Measurements from ENCODE around the gene RASGRP1.

Gene RASGRP1

DNA sequence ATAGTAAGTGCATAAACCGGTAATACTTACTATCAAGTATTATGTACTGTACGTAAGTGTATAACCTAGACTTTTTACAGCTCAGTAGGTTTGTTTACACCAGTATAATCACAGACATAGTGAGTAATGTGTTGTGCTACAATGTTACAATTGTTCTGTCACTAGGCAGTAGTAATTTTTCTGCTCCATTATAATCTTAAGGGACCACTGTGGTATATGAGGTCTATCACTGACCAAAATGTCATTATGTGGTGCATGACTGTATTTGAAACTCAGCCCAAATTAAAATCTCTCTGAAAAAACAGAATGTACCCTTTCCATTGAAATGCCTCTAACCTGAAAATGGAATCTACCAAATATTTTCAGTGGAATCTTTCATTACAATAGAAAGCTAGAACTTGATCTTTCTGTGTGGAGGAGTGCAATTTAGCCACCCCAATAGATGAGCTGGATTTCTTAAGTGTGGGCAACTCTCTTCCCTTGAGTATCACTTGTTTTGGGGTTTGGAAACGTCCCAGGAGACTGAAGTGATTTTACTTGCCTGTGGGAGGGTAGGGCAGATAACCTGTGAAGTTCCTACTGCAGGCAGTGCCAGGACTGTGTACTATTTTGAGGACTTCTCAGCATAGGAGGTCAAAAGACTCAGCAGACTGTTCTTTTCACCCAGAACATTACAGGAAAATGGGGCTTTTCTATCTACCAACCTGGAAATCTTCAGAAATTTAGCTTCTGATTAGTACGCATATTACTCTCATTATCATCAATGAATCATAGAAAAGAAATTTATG, 59.7 kb downstream of the RASGRP1 start:
- DNase-seq, result no peak

DNA sequence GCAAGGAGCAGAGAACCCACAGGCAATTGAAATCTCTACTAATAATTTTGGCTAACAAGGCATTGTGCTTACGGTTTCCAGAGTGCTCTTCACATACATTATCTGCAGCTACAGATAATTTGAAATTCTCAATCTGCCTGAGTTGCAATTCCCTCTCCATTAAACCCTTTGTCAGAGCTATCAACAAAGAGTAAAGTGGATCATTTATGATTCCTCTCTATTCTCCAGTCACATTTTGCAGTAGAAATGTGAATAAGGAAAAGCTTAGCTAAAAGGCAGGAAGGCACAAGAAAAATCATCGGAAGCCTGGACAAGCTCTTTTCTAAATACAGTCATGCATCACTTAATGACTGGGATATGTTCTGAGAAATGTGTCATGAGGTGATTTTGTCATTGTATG, 61.1 kb downstream of the RASGRP1 start:
- no peak for DNase-seq

DNA sequence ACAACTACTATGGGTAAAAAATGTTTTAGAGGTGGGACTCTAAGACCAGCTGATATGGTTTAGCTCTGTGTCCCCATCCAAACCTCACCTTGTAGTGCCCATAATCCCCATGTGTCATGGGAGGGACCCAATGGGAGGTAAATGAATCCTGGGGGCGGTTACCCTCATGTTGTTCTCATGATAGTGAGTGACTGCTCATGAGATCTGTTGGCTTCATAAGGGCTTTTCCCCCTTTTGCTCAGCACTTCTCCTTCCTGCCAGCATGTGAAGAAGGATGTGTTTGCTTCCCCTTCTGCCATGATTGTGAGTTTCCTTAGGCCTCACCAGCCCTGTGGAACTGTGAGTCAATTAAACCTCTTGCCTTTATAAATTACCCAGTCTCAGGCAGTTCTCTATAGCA, 65.0 kb downstream of the RASGRP1 start:
- DNase-seq, result no peak

DNA sequence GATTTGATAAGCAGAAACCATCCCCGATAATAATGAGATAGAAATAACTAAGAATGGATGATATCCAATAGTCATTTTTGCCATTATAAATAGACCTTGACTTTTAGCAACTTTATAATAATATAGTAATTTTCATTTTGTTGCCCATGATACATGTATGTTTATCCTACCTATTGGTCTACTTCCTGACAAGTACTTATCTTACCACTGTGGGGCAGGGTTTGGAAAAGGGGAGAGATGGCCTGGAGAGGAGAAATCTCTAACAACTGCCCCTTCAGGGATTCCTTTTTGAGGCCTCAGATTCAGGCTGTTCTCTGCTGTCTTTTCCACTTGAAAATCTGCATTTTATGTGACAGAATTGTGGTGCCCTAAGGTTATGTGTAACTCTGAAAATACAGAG, 68.5 kb downstream of the RASGRP1 start:
- no peak for DNase-seq

DNA sequence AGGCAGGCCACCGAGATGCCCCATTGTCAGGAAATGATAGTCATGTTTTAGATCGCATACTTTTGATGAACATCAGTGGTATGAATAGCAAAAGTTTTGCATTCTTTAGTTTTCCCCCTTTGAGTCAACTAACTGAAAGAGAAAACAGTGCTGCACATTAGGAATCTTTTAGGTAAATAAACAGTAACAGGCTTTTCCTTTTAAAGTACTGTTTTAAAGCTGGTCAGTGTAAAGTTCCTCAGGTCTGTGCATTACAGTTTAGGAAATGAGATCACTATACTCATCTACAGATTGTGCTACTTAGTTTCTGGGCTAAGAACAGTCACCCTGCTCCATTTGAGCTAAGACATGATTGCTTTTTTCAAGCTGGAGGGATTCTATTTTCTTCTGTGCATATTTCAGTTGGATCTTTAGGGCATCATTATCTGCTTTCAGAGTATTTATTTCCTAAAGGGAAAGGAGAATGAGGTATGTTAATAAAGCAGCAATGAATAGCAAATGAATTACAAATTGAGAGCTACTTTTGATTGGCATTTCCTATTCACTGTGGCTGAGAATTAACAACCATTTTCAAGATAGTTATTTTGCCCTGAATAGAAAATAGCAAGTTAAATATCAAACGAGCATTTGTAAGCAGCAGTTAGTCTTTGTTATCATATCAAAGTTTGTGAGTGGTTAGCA, 74.2 kb downstream of the RASGRP1 start:
- peak; percentile 96 for DNase-seq

DNA sequence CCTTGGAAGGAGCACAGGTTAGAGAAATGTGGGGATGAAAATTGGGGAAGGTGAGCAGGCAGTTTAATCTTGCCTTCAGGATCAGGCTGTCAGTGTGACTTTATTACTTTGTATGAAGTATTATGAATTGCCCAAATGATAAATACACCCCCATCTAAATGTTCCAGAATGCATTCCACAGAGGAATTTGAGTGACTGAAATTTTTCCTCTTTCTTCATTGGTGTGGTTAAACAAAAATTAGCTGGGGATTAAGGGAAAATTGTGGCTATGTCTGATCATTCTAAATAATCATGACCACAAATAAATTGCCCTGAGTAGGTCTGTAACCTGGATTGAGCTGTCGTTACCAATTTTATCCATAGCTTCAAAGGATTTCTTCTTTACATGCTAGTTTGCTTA, 77.2 kb downstream of the RASGRP1 start:
- peak; percentile 56 for DNase-seq

DNA sequence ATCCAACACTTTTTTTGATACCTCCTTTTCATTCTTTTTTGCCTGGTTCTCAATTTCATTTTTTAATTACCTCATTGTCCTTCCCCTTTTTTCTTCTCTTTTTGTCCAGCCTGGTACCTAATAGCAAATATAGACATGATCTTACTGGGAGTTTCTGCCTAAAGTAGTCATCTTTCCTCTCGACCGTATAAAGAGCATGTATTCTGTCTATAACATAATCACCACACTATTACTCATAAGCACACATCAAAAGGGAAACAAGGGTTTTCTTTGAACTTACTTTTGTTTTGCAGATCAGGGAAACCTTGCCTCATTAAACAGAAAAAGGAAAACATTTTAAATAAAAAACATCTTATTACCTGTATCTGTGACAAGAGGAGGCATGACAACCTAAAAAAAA, 77.7 kb downstream of the RASGRP1 start:
- DNase-seq, result peak; percentile 52

DNA sequence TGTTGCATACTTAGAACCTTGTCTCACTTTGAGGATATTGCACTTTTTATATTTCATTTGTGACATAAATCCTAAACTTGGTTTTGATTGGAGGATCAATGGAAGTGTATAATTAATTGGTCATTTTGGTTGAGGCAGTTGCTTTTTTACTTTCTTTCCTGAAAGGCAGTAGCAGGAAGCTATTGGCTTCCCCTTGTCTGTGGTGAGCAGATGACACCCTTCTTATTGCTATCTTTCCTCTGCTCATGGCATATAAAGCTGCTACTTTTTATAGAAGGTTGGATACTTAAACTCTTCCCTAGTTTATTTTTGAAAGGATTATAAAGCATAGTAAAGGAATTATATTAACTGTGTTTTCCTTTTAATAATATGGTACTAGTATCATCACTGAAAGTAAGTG, 82.0 kb downstream of the RASGRP1 start:
- DNase-seq, result no peak

DNA sequence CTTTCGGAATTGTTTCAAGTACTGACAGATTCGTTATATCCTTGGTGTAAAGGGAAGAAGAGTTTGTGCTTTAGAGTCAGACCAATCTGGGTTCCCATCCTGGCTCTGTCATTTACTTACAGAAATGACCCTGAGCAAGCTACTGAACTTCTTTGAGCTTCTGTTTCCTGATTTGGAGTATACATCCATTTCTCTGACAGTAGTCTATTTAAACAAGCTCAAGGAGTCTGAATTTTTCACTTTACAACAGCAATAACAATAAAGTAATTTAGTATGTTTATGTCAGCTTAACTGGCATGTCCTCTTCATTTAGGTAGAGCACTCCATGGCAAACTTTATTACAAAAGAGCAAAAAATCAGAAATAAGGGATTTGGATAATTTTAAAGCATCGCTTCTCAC, 82.9 kb downstream of the RASGRP1 start:
- no peak for DNase-seq

DNA sequence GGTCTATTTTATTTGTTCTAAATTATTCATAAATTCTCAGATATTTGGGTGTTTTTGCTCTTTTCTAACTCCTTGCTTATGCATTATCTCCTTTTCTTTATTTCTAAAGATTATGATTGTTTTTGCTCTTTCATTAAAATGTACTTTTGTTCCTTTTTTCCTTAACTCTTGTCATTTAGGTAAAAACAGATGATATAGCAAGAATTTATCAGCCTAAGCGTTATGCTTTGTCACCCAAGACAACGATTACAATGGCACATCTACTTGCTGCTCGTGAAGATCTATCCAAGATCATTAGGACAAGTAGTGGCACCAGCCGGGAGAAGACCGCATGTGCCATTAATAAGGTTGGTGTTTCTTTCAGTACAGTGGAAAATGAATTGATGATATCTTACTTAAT, 83.5 kb downstream of the RASGRP1 start:
- DNase-seq, result no peak

DNA sequence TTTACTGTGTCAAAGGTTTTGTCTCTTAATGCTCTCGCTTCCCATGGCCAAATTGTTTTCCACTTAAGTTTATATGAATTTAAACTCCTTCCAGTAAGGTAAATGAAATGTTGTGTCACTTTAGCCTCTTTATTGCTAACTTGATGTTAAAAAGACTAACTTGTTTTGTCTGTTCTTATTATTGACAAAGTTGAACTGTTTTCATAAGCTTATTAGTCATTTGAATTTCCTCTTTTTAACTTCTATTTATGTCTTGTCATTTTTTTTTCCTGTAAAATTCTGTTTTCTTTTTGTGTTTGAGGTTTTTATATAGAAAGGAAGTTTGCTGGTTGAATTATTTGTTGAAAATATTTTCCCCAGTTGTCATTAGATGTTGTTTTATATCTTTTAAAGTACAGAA, 84.9 kb downstream of the RASGRP1 start:
- peak; percentile 33 for DNase-seq

DNA sequence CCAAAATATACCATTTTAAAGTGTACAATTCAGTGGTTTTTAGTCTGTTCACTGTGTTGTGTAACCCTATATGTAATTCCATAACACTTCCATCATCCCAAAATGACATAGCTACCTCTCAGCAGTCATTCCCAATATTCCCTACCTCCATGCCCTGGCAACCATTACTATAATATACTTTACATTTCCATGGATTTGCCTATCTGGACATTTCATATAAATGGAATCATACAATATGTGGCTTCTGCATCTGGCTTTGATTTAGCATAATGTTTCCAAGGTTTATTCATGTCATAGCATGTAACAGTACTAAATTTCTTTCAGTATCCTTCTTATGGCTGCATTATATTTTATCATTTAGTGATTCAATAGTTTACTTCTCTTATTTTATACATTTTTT, 85.3 kb downstream of the RASGRP1 start:
- DNase-seq, result peak; percentile 79

DNA sequence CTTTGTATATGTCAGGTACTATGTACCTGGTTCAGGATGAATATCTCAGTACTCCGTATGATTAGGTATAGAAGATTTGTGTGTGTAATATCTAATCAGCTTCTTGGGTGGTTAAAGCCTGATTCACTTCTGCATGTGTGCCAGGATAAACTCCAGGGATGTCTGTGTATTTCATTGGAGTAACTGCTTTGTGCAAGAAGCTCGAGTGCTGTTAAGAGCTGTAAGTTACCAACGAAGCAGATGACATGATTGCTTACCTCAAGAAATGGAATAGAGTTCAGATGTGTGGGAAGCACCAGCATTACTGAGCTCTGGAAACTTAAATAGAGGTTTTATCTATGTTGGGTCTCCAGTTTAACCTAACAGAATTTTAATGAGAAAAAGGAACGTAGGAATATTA, 87.0 kb downstream of the RASGRP1 start:
- DNase-seq, result peak; percentile 16

DNA sequence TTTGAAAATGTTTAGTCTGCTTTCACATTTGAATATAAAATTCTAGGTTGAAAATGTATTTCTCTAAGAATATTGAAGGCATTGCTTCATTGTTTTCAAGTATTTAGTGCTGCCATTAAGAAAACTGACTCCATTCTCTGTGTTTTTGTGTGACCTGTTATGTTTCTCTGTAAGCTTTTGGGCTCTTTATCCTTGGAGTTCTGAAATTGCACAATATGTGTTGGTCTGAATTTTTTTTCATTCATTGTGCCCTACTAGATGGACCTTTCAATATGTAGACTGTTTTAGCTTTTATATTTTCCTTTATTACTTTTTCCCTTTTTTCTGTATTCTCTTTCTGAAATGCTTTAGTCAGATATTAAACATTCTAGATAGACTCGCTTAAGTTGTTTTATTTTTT, 88.5 kb downstream of the RASGRP1 start:
- DNase-seq, result no peak

DNA sequence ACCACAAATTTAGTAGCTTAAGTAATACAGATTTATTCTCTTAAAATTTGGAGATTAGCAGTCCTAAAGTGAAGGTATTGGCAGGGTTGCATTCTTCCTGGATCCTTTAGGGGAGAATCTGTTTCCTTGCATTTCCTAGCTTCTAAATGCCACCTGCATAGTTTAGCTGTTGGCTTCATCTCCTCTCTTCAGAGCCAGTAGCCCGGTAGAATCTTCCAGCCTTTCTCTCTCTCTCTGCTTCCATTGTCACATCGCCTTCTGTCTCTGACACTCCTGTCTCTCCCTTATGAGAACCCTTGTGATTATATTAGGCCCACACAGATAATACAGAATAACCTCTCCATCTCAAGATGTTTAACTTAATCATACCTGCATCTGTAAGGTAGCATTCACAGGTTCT, 89.3 kb downstream of the RASGRP1 start:
- no peak for DNase-seq

DNA sequence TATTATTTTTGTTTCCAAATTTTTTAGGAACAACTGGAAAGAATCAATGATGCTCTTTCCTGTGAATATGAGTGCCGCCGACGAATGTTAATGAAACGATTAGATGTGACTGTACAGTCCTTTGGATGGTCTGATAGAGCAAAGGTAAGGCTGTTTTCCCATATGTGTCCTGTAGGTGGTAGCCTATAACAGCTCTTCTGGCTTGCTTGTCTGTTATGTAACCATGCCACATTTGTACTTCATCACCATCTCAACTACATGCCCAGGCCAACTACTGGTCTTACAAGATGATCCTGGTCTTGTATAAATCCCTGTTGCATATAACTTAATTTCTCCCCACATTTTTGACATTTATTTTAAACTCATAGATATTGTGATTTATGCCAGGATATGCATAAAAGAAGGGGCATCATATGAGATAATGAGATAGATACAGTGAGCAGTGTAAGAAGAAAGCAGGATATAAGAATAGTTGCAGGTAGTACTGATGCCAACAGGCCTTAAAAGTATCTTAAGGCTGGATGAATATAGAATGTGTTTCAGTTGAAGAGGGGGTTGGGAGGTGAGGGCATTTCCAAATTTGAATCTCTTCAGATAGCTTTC, 90.4 kb downstream of the RASGRP1 start:
- peak; percentile 74 for DNase-seq

DNA sequence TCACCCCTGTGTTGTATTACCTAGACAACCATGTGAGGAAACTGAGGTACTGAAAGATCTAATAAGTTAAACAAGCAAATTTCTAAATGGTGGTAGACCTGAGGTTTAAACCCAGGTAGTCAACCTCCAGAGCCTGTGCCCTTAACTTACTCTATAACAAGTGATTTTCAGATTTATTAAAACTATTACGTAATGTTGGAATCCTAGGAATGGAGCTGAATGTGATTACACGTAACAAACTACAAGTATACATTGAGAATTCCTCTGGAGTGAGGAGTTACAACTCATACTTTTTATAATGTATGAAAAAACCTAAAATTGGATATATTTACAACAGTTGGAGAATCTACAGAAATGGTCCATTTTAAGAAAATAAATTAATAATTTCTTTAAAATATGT, 92.6 kb downstream of the RASGRP1 start:
- peak; percentile 16 for DNase-seq

DNA sequence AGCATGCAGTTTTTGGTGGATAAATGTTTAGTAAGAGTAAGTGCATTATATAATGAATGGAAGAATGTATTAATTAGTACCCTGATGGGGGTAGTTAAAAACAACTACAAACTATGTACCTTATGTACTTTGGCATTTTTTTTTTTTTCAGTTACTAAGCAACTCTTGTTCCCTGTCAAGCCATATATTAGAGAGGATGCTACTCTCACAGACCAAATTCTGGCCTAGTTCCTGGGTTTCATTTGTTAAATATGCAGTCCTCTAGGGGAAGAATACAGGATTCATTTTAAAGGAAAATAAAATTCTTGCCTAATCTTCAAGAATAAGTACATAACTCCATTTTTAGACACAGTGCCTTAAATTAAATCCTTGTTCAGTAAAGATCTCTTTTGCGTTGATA, 93.8 kb downstream of the RASGRP1 start:
- no peak for DNase-seq

DNA sequence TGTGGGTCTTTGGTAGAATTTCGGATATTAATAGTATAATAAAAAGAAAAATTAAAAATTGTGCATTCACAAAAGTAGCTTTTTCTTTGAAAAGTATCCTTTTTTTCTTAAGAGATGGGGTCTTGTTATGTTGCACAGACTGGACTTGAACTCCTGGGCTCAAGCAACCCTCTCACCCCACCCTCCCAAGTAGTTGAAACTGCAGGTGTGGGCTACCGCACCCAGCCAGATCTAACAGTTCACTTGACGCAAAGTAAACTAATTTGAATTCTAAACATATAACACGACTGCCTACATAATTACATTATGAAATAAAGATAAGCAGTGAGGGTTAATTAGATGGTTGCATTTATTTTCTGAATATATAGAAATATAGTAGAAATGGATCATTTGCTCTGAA, 99.9 kb downstream of the RASGRP1 start:
- no peak for DNase-seq

DNA sequence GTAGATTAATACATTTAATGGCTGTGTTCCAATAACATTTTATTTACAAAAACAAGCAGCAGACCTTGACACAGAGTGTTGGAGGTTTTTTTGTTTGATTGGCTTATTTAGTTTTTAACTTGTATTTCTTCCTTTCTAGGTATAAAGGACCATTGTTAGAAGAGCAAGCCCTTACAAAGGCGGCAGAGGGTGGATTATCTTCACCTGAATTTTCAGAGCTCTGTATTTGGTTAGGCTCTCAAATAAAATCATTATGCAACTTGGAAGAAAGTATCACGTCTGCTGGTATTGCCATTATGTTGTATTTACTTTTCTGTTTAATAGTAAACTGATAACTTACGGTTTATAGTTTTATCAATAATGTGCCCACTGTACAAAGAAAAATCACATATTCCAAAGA, 100.7 kb downstream of the RASGRP1 start:
- DNase-seq, result no peak

DNA sequence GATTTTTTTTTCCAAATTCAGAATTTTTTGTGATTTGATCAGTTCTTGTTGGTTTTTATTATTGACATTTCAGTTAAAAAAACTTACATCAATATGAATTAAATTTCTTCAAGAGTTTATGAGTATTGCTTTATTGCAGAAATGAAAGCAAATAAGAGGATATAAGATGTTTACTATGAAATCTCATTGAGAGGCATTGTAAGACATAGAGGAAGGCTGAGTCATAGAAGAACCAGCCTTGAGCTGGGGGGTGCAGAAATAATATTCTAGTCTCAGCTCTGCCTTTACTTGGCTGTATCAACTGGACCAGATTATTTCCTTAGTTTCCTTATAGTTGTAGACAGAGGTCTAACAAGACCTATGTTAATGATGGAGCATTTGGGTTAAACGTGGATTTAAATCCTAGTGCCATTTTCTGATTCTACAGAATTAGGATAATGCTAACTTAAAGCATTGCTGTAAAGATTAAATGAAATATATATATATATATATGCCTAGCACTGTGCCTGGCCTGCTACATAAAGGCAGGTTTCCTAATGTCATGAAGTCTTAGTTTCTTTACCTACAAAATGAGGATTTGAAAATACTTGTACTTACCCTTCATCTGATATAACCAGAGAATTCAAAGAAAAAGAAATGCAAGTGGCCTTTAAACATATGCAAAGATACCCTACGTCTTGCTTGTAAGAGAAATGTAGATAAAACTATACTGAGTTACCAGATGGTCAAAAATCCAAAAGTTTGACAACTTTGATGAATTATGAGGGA, 103.4 kb downstream of the RASGRP1 start:
- DNase-seq, result peak; percentile 53

DNA sequence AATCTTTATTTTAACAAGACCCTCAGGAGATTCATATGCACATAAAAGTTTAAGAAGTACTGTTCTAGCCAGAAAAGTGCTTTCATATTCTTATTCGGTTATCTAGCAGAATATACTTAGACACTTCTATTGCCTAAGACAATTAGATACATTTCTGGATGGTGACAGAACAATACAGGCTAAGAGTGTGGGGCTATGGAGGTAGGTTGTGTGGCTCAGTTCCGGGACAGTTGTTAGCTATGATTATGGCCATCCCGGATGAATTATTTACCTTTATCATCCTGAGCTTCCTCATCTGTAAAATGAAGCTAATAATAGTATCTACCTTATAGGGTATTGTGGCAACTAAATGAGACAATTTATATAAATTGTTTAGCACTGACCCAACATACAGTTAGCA, 104.1 kb downstream of the RASGRP1 start:
- no peak for DNase-seq

DNA sequence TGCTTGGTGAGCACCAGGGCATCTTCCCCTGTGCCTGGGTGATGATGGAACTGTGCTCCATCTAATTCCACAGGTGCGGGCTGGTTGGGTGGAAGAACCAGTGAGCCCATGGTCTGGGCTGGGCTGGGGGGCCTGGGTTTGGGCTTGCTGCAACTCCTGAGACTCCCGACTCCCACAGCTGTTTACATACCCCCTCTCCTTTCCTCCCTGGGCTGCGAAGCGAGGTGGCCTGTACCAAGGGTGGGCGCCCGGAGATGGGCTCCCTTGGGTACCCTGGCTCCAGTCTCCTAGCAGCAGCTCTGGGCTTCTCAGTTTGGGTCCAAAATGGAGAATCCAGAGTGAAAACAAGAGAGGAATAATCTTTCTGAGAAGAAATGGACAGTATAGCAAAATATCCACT, 105.1 kb downstream of the RASGRP1 start:
- no peak for DNase-seq

Data from fibroblast of skin of back (primary cell).